Skeletal muscle tissue (tissue), 4 donors: ENCODE data around the gene VPS37C. TPM values are rescaled to one million over a fixed set of nuclear protein-coding genes. Genes with fewer than 3 reads are reported as not detected.
"Not testable (repeated sequence)": the region's sequence is repeated elsewhere in the genome, so short reads cannot be mapped to it uniquely, and the experiment has no call there.

Source experiments
- H3K27ac ChIP-seq: one replicate; pipeline ENCODE4 v1.7.0; 2013; ENCODE audit warnings: mild to moderate bottlenecking, low read depth, low read length, inconsistent platforms
- H3K27me3 ChIP-seq, 3 donors: one replicate each; pipeline ENCODE4 v1.7.0; 2013; ENCODE audit warnings: low read length in 3 of 3; ENCODE audit not compliant: control insufficient read depth in 3 of 3, insufficient read depth in 3 of 3
- H3K36me3 ChIP-seq, 3 donors: one replicate each; pipeline ENCODE4 v1.7.0; 2013; ENCODE audit warnings: low read length in 3 of 3; ENCODE audit not compliant: control insufficient read depth in 3 of 3, insufficient read depth in 3 of 3
- H3K4me1 ChIP-seq, 3 donors: one replicate each; pipeline ENCODE4 v1.7.0; 2013; ENCODE audit warnings: low read length in 3 of 3, mild to moderate bottlenecking in 3 of 3; ENCODE audit not compliant: control insufficient read depth in 3 of 3, insufficient read depth in 3 of 3
- H3K4me3 ChIP-seq, 3 donors: one replicate each; pipeline ENCODE4 v1.7.0; 2013; ENCODE audit warnings: low read length in 3 of 3
- H3K9ac ChIP-seq, 3 donors: one replicate each; pipeline ENCODE4 v1.7.0; 2013; ENCODE audit warnings: low read length in 3 of 3, mild to moderate bottlenecking in 3 of 3, moderate library complexity in 2 of 3, low read depth in 1 of 3
- H3K9me3 ChIP-seq, 3 donors: one replicate each; pipeline ENCODE4 v1.7.0; 2013; ENCODE audit warnings: low read length in 3 of 3; ENCODE audit not compliant: control insufficient read depth in 3 of 3
- total RNA-seq: library from RNA; depleted of rRNA; stranded (reverse); fragments of >200 nt; gene quantifications from one replicate; pipeline ENCODE4 v1.2.3, GENCODE V29; 2014
- donor health status: Osteomylitis.

Gene VPS37C
- total RNA-seq, 1 donor from 2014 or later, result 5.7 TPM

DNA sequence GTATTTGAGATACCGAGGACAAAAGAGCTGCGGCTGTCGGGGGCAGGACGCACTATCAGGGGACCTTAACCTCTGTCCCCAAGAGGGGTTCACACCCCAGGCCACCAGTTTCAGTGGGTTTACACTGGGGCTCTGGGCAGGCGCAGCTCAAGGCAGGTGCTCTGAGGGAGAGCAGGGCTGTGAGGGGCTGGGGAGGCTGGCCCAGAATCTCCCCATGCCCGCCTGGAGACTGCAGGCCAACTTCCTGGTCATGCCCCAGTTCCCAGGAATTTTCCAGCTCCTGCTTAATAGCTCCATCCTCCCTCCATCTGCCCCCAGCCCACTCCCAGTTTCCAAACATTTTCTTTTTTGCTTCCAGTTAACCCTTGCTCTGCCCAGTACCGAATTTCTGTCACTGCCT lies 34.5 kb upstream of the VPS37C start:
- Histone ChIP-seq H3K4me1 (no peaks in the 10 kb centered on the region), H3K9me3 (peaks cover 2 to 6% (median 5%) of the 10 kb centered on the region in 3 donors), H3K9ac (no peak overlapping the region), H3K36me3 (no peaks in the 10 kb centered on the region), H3K27me3 (peaks cover 0 to 3% (median 0%) of the 10 kb centered on the region in 3 donors), H3K27ac (no peak overlapping the region), H3K4me3 (no peak overlapping the region)

- Histone ChIP-seq H3K36me3 (no peaks in the 10 kb centered on the region), H3K9me3 (peaks cover 2 to 6% (median 5%) of the 10 kb centered on the region in 3 donors), H3K9ac (no peak overlapping the region), H3K27ac (no peak overlapping the region), H3K4me1 (no peaks in the 10 kb centered on the region), H3K27me3 (peaks cover 0 to 3% (median 0%) of the 10 kb centered on the region in 3 donors), H3K4me3 (no peak overlapping the region)
Observed at GRCh38 chr11:61194981-61195695, 33.9 kb upstream of the VPS37C start.

- H3K4me3 ChIP-seq, result no peak overlapping the region
Observed at GRCh38 chr11:61194169-61194671, 33.0 kb upstream of the VPS37C start.

GRCh38 chr11:61193596-61193995 lies 32.4 kb upstream of the VPS37C start:
- peaks cover 0 to 2% (median under 1%) of the 10 kb centered on the region in 3 donors for H3K9me3 ChIP-seq
- no peak overlapping the region for H3K27ac ChIP-seq
- no peak overlapping the region for H3K4me3 ChIP-seq
- no peaks in the 10 kb centered on the region for H3K4me1 ChIP-seq
- no peaks in the 10 kb centered on the region for H3K36me3 ChIP-seq
- no peak overlapping the region for H3K9ac ChIP-seq
- peaks cover 0 to 3% (median 1%) of the 10 kb centered on the region in 3 donors for H3K27me3 ChIP-seq

More at GRCh38 chr11:61194169-61194671, 33.0 kb upstream of the VPS37C start:
- Histone ChIP-seq H3K9me3 (peaks cover 2 to 5% (median 4%) of the 10 kb centered on the region in 3 donors), H3K4me1 (no peaks in the 10 kb centered on the region), H3K27me3 (peaks cover 0 to 3% (median 0%) of the 10 kb centered on the region in 3 donors), H3K36me3 (no peaks in the 10 kb centered on the region), H3K9ac (no peak overlapping the region), H3K27ac (no peak overlapping the region)

DNA sequence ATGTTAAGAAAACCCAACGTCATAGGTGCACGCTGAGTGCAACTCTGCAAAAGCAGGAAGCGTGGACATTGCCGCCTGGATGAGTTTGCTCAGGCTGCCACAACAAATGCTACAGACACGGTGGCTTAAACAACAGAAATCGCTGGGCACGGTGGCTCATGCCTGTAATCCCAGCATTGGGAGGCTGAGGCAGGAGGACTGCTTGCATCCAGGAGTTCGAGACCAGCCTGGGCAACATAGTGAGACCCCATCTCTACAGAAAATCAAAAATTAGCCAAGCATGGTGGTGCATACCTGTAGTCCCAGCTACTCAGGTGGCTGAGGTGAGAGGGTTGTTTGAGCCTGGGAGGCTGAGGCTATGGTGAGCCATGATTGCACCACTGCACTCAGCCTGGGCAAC lies 28.7 kb upstream of the VPS37C start:
- Histone ChIP-seq H3K4me1 (no peaks in the 10 kb centered on the region), H3K4me3 (no peak overlapping the region), H3K27ac (no peak overlapping the region), H3K9ac (no peak overlapping the region), H3K36me3 (no peaks in the 10 kb centered on the region), H3K27me3 (peaks cover 0 to 3% (median 2%) of the 10 kb centered on the region in 3 donors), H3K9me3 (no peaks in the 10 kb centered on the region)

DNA sequence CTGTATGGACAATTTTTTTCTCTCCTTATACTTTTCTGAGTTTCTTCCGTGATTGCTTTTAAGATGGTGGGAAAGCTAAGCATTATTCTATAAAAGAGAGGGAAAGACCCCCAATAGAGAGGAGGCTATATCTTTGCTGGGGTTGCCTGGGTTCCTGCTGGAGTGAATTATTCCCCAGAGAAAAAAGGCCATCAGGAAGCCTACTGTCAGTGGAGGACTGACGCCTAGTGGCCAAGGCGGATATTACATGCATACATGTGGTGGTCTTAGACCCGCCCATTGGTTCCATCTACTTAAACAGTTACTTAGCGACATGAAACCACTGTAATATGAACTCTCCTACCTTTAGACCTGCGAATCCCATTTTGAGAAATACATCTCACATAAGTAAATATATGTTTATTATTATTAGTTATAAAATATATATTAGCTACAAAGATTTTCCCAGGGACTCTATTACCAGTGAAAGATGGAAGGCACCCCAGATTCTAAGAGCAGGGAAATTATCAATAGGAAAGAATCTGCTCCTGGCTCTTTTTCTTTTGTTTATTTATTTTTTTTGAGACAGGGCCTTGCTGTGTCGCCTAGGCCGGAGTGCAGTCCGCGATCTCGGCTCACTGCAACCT lies 26.4 kb upstream of the VPS37C start:
- H3K4me3 ChIP-seq, result no peak overlapping the region
- H3K36me3 ChIP-seq, result no peaks in the 10 kb centered on the region
- no peaks in the 10 kb centered on the region for H3K4me1 ChIP-seq
- H3K9ac ChIP-seq, result no peak overlapping the region
- H3K27ac ChIP-seq, result no peak overlapping the region
- peaks cover 0 to 3% (median 2%) of the 10 kb centered on the region in 3 donors for H3K27me3 ChIP-seq
- no peaks in the 10 kb centered on the region for H3K9me3 ChIP-seq

DNA sequence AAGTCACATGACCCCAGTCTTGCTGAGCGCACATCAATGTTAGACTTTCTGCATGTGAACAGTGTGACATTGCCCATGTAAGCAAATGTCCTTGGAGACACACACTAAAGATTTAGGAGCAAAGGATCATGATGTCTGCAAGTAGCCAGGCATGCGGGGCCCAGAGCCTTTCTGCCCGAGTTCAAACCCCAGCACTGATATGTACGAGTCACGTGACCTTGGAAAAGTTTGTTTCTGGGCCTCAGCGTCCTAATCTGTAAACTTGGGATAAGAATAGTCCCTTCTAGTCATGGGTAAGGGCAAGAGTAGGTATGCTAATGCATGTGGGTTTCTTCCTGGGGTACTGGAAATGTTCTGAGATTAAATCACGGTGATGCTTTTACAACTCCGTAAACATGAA lies 25.3 kb upstream of the VPS37C start:
- no peak overlapping the region for H3K27ac ChIP-seq
- no peaks in the 10 kb centered on the region for H3K36me3 ChIP-seq
- no peaks in the 10 kb centered on the region for H3K9me3 ChIP-seq
- H3K4me3 ChIP-seq, result no peak overlapping the region
- no peak overlapping the region for H3K9ac ChIP-seq
- no peaks in the 10 kb centered on the region for H3K4me1 ChIP-seq
- H3K27me3 ChIP-seq, result peaks cover 0 to 3% (median 2%) of the 10 kb centered on the region in 3 donors

- no peak overlapping the region for H3K9ac ChIP-seq
- no peak overlapping the region for H3K27ac ChIP-seq
- no peak overlapping the region for H3K4me3 ChIP-seq
- no peaks in the 10 kb centered on the region for H3K4me1 ChIP-seq
- H3K36me3 ChIP-seq, result no peaks in the 10 kb centered on the region
- no peaks in the 10 kb centered on the region for H3K9me3 ChIP-seq
- peaks cover 0 to 1% (median 0%) of the 10 kb centered on the region in 3 donors for H3K27me3 ChIP-seq
Observed at GRCh38 chr11:61183645-61184044, 22.4 kb upstream of the VPS37C start.

- Histone ChIP-seq H3K27me3 (no peaks in the 10 kb centered on the region), H3K4me1 (no peaks in the 10 kb centered on the region), H3K9me3 (no peaks in the 10 kb centered on the region), H3K27ac (no peak overlapping the region), H3K9ac (no peak overlapping the region), H3K36me3 (no peaks in the 10 kb centered on the region), H3K4me3 (no peak overlapping the region)
Observed at GRCh38 chr11:61181489-61181888, 20.3 kb upstream of the VPS37C start.

DNA sequence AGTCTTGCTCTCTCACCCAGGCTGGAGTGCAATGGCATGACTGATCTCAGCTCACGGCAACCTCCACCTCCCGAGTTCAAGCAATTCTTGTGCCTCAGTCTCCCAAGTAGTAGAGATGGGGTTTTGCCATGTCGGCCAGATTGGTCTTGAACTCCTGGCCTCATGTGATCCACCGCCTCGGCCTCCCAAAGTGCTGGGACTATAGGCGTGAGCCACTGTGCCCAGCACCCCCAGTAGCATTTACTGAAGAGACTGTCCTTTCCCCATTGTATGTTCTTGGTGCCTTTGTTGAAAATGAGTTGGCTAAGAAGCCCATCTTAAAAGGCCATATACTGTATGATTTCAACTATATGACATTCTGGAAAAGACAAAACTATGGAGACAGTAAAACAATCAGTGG lies 19.0 kb upstream of the VPS37C start:
- not testable (repeated sequence) for H3K9me3 ChIP-seq, H3K36me3 ChIP-seq, H3K9ac ChIP-seq, H3K27ac ChIP-seq, H3K27me3 ChIP-seq, H3K4me3 ChIP-seq, H3K4me1 ChIP-seq
